Testis (tissue), 3 donors: ENCODE measurements around the gene MX1. TPM values are rescaled to one million over a fixed set of nuclear protein-coding genes. Genes with fewer than 3 reads are reported as not detected.

Experiments used
- DNase-seq: peaks from one replicate; pipeline ENCODE4 v3.0.0-alpha.2; 2019
- H3K27ac ChIP-seq, 2 donors: fragments of 200-600 bp; sonication (generic); one replicate each; pipeline ENCODE4 v1.5.1; 2019
- H3K27me3 ChIP-seq: fragments of 200-600 bp; sonication (generic); one replicate; pipeline ENCODE4 v1.5.1; 2019
- H3K36me3 ChIP-seq: fragments of 200-600 bp; sonication (generic); one replicate; pipeline ENCODE4 v1.5.1; 2017; ENCODE audit warnings: low read depth; ENCODE audit errors: missing control alignments
- H3K4me1 ChIP-seq: fragments of 200-600 bp; sonication (generic); one replicate; pipeline ENCODE4 v1.5.1; 2019
- H3K4me3 ChIP-seq, 2 donors: fragments of 200-600 bp; sonication (generic); one replicate each; pipeline ENCODE4 v1.5.1; 2017 to 2019
- H3K9me3 ChIP-seq: fragments of 200-600 bp; sonication (generic); one replicate; pipeline ENCODE4 v1.5.1; 2017
- POLR2A ChIP-seq: fragments of 450-650 bp; IDR thresholded peaks from one replicate; pipeline ENCODE4 v1.6.1; 2017; ENCODE audit warnings: antibody characterized with exemption, mild to moderate bottlenecking, moderate library complexity
- WGBS, 2 donors: methylation state at CpG; one replicate each; pipeline ENCODE4 v1.1.5; 2018; 5-methylcytosine and 5-hydroxymethylcytosine counted together
- intact Hi-C: fragments of 100-400 bp; cut with DNase I; formaldehyde crosslinking; loops from one replicate; pipeline ENCODE4 v1.15.1; 2023; ENCODE audit warnings: low total_unique reads
- polyA plus RNA-seq: library from polyadenylated mRNA; stranded (reverse); fragments of 350-450 nt; fragmentation: Illumina TruSeq; extraction: RNeasy Lipid Tissue Mini Kit (QIAGEN cat#74804); gene quantifications from one replicate; pipeline ENCODE4 v1.2.3, GENCODE V29; 2014; ENCODE audit warnings: low read depth, low replicate concordance; ENCODE audit not compliant: insufficient read depth
- total RNA-seq, 2 donors: library from RNA; depleted of rRNA; stranded (reverse); fragments of >200 nt; gene quantifications; one replicate each; pipeline ENCODE4 v1.2.3, GENCODE V29; 2016
- TF ChIP-seq, protein P1 (sequence below), 3 experiments: fragments of 450-650 bp in 2 of 3; fragments of 200-600 bp in 1 of 3; sonication (generic) in 1 of 3; IDR thresholded peaks; one replicate each; pipeline ENCODE4 v1.5.1; 2016 to 2019; ENCODE audit warnings: antibody characterized with exemption in 3 of 3, mild to moderate bottlenecking in 2 of 3, moderate library complexity in 1 of 3

The MX1 gene
- total and polyA plus RNA-seq, 3 donors from 2014 or later: 18.0 to 36.1 (median 22.7) TPM

- no peak overlapping the region for H3K27ac ChIP-seq
- intact Hi-C loops: no loop called here
- H3K9me3 ChIP-seq: no peaks in the 10 kb centered on the region
- DNase-seq: no peak
- no peaks in the 10 kb centered on the region for H3K4me1 ChIP-seq
- H3K27me3 ChIP-seq: no peaks in the 10 kb centered on the region
- H3K4me3 ChIP-seq: no peak overlapping the region
- no peaks in the 10 kb centered on the region for H3K36me3 ChIP-seq
- WGBS, 2 donors: 92% methylated on average over 2 of the region's 2 CpGs
- TF ChIP-seq POLR2A: no peak
- TF ChIP-seq, protein P1, sequence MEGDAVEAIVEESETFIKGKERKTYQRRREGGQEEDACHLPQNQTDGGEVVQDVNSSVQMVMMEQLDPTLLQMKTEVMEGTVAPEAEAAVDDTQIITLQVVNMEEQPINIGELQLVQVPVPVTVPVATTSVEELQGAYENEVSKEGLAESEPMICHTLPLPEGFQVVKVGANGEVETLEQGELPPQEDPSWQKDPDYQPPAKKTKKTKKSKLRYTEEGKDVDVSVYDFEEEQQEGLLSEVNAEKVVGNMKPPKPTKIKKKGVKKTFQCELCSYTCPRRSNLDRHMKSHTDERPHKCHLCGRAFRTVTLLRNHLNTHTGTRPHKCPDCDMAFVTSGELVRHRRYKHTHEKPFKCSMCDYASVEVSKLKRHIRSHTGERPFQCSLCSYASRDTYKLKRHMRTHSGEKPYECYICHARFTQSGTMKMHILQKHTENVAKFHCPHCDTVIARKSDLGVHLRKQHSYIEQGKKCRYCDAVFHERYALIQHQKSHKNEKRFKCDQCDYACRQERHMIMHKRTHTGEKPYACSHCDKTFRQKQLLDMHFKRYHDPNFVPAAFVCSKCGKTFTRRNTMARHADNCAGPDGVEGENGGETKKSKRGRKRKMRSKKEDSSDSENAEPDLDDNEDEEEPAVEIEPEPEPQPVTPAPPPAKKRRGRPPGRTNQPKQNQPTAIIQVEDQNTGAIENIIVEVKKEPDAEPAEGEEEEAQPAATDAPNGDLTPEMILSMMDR (IDR thresholded peaks at IDR 0.05): no peak
These were observed 73.9 kb downstream of the MX1 start for GRCh38 chr21:41499920-41500319.

GRCh38 chr21:41500363-41500762 lies 74.3 kb downstream of the MX1 start:
- TF ChIP-seq, protein P1 (IDR thresholded peaks at IDR 0.05): no peak
- TF ChIP-seq POLR2A: no peak
- H3K27me3 ChIP-seq: no peaks in the 10 kb centered on the region
- no peak overlapping the region for H3K27ac ChIP-seq
- no peak overlapping the region for H3K4me3 ChIP-seq
- no peaks in the 10 kb centered on the region for H3K36me3 ChIP-seq
- no peak for DNase-seq
- no peaks in the 10 kb centered on the region for H3K4me1 ChIP-seq
- intact Hi-C loops: no loop called here
- 91 to 94% methylated on average over 6 of the region's 6 CpGs for WGBS, 2 donors
- no peaks in the 10 kb centered on the region for H3K9me3 ChIP-seq

GRCh38 chr21:41500931-41501381 lies 74.9 kb downstream of the MX1 start:
- no peak for TF ChIP-seq POLR2A
- TF ChIP-seq, protein P1 (IDR thresholded peaks at IDR 0.05): no peak
- WGBS, 2 donors: 74 to 79% methylated on average over 9 of the region's 9 CpGs
- H3K4me3 ChIP-seq: no peak overlapping the region

DNA sequence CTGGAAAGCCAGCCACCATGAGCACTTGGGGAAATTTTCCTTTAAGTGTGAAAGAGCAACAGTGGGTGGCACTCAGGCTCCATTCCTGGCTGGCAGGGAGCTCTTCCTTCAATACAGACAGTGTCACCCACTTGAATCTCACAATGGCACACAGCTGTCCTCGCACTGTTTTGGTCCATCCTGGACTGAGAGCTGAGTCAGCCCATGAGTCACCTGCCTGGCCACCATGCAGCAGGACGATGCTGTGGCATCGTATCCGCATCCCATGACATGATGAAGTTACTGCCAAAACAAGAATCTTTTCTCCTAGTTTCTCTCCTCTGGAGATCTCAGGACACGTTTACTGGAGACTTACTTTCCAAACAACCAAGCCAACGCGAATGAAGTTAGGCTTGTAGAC lies 75.9 kb downstream of the MX1 start:
- Histone ChIP-seq H3K36me3 (no peaks in the 10 kb centered on the region), H3K9me3 (no peaks in the 10 kb centered on the region), H3K4me3 (no peak overlapping the region), H3K4me1 (no peaks in the 10 kb centered on the region), H3K27ac (no peak overlapping the region), H3K27me3 (no peaks in the 10 kb centered on the region)
- TF ChIP-seq POLR2A: no peak
- DNase-seq: no peak
- intact Hi-C loops: no loop called here
- 86 to 91% methylated on average over 7 of the region's 7 CpGs for WGBS, 2 donors

More at GRCh38 chr21:41500931-41501381, 74.9 kb downstream of the MX1 start:
- H3K27ac ChIP-seq: no peak overlapping the region
- H3K36me3 ChIP-seq: no peaks in the 10 kb centered on the region
- intact Hi-C loops: no loop called here
- no peaks in the 10 kb centered on the region for H3K4me1 ChIP-seq
- no peak for DNase-seq
- H3K9me3 ChIP-seq: no peaks in the 10 kb centered on the region
- H3K27me3 ChIP-seq: no peaks in the 10 kb centered on the region

DNA sequence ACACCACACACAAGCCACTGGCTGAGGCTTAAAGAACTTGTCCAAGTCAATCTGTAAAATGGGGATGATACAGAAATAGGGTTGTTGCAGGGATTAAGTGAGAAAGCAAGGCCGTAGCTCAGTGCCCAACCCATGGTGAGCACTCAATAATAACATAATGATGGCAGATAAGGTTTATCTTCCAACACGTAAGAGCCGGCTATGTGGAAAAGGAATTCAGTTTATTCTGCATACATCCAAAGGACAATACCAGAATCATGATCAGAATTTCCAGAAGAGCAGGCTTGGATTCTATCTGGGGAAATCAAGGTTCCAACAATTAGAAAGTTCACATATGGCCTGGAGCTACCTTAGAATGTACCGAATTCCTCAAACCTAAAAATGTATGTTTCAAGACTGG lies 77.3 kb downstream of the MX1 start:
- Histone ChIP-seq H3K4me1 (no peaks in the 10 kb centered on the region), H3K36me3 (no peaks in the 10 kb centered on the region), H3K27me3 (no peaks in the 10 kb centered on the region), H3K4me3 (no peak overlapping the region), H3K9me3 (no peaks in the 10 kb centered on the region), H3K27ac (no peak overlapping the region)
- no peak for TF ChIP-seq POLR2A
- TF ChIP-seq, protein P1 (IDR thresholded peaks at IDR 0.05): no peak
- DNase-seq: no peak
- intact Hi-C loops: no loop called here
- 79 to 91% methylated on average over 4 of the region's 4 CpGs for WGBS, 2 donors
